Thyroid gland (tissue), 4 donors: ENCODE data around the gene PTPN3.

Experiments used
- CTCF ChIP-seq, 6 experiments: fragments of 200-600 bp in 3 of 6; fragments of 450-650 bp in 3 of 6; sonication (generic) in 3 of 6; IDR thresholded peaks; one replicate each; pipeline ENCODE4 v1.5.1; 2016 to 2019; ENCODE audit warnings: antibody characterized with exemption in 6 of 6, mild to moderate bottlenecking in 2 of 6, inconsistent platforms in 1 of 6, moderate library complexity in 1 of 6
- POLR2A ChIP-seq, 2 donors: fragments of 450-650 bp; IDR thresholded peaks; one replicate each; pipeline ENCODE4 v1.6.1; 2017; ENCODE audit warnings: antibody characterized with exemption in 2 of 2, mild to moderate bottlenecking in 2 of 2, moderate library complexity in 1 of 2

GRCh38 chr9:109418827-109419226, 79.3 kb downstream of the PTPN3 start:
- TF ChIP-seq CTCF (IDR thresholded peaks at IDR 0.05), result no peak
- TF ChIP-seq POLR2A (IDR thresholded peaks at IDR 0.05), result no peak
